ENCODE measurements around the gene DLX6.

- TF ChIP-seq CTCF (IDR thresholded peaks at IDR 0.05; ENCODE audit: low read depth, low read length) (no peak), POLR2A (IDR thresholded peaks at IDR 0.05; ENCODE audit: extremely low read depth, insufficient read length) (no peak), MAX (IDR thresholded peaks at IDR 0.05; ENCODE audit: low read depth, low read length) (no peak), MYC (IDR thresholded peaks at IDR 0.05; ENCODE audit: low read depth, low read length) (no peak)
These were observed 12.1 kb downstream of the DLX6 start for GRCh38 chr7:97017192-97018125.

Measured in NB4 (cell line).